ENCODE measurements around the gene IRF9. TPM values are rescaled to one million over a fixed set of nuclear protein-coding genes. Genes with fewer than 3 reads are reported as not detected.
A peak's percentile ranks its signal among the peaks of the same experiment; 100 is the strongest.

IRF9 gene
- total and polyA plus RNA-seq, 2 of the 13 experiments (the other 11 are each of a cell fraction or from before 2014, with no cell fraction given), result 14.9 to 49.7 TPM

DNA sequence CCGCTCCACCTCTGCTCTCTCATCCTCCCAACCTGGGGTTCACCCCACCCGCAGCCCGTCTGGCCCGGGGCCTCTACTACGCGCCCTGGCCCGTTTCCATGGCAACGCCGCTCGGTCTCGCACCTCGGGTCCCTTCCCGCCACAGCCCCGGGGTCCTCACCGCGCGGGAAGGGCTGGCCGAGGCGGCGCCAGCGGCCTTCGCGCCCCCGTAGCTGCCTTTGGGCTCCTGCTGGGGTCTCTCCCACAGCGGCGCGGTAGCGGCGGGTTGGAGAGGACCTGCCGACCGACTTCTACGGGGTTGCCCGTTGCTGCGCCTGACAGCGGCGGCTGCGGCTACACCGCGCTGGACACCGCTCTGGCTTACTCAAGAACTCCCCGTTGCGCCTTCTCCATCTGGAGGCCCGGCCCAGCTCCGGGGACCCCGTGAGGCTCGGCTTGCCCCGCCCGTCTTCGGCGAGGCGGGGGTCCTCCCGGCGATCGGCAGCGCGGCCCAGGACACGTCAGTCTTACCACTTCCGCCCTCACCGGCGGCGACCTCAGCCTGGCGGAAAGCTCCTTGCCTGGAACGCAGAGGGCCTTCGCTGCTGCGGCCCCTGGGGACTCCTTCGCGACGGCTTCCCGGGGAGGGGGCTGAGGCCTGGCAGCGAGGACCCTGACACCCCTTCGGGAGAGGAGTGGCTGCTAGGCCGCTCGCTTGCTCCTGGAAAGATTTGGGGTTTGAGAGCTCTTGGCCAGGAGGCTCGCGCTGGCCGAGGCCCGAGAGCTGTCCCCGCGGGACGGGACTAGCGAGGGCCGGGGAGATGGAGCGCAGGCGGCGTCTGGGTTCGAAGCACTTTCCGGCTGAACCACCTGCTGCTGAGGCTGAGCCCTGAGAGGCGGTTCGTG lies 34.4 kb downstream of the IRF9 start, which contains the start of gene TM9SF1 (continued):
- TF ChIP-seq IRF2 (CRISPR knock-in tag; IDR thresholded peaks at IDR 0.05) (peak; percentile 99), TP53 (CRISPR knock-in tag; conservative IDR thresholded peaks at IDR 0.05) (peak; percentile 43), ZNF124 (CRISPR knock-in tag; IDR thresholded peaks at IDR 0.05) (peak; percentile 73), AGO2 (optimal IDR thresholded peaks at IDR 0.05; ENCODE audit: low read depth, low read length) (peak; percentile 98), TOE1 (CRISPR knock-in tag; IDR thresholded peaks at IDR 0.05) (peak; percentile 24; the same call in 1 of the 2 replicates), ZMAT3 (CRISPR knock-in tag; conservative IDR thresholded peaks at IDR 0.05) (peak; percentile 100), SMYD3 (CRISPR knock-in tag; IDR thresholded peaks at IDR 0.05) (peak; percentile 97; the same call in 1 of the 2 replicates), JUN (CRISPR knock-in tag; IDR thresholded peaks at IDR 0.05) (peak; percentile 83), RORA (CRISPR knock-in tag; IDR thresholded peaks at IDR 0.05) (no peak), HNF4A (CRISPR knock-in tag; IDR thresholded peaks at IDR 0.05) (no peak; the same call in 1 of the 2 replicates), ZNF674 (CRISPR knock-in tag; IDR thresholded peaks at IDR 0.05; ENCODE audit: low read depth) (peak; percentile 99), AGO1 (IDR thresholded peaks at IDR 0.05; ENCODE audit: low read depth, low read length, poor library complexity, severe bottlenecking) (peak; percentile 94)
- TF ChIP-seq, protein P1, sequence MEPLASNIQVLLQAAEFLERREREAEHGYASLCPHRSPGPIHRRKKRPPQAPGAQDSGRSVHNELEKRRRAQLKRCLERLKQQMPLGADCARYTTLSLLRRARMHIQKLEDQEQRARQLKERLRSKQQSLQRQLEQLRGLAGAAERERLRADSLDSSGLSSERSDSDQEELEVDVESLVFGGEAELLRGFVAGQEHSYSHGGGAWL (CRISPR knock-in tag; IDR thresholded peaks at IDR 0.05), result peak; percentile 99
- TF ChIP-seq, protein P2, sequence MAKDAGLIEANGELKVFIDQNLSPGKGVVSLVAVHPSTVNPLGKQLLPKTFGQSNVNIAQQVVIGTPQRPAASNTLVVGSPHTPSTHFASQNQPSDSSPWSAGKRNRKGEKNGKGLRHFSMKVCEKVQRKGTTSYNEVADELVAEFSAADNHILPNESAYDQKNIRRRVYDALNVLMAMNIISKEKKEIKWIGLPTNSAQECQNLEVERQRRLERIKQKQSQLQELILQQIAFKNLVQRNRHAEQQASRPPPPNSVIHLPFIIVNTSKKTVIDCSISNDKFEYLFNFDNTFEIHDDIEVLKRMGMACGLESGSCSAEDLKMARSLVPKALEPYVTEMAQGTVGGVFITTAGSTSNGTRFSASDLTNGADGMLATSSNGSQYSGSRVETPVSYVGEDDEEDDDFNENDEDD (CRISPR knock-in tag; IDR thresholded peaks at IDR 0.05; ENCODE audit: borderline replicate concordance), result peak; percentile 100
- TF ChIP-seq, protein P3, sequence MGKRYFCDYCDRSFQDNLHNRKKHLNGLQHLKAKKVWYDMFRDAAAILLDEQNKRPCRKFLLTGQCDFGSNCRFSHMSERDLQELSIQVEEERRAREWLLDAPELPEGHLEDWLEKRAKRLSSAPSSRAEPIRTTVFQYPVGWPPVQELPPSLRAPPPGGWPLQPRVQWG (CRISPR knock-in tag; IDR thresholded peaks at IDR 0.05; ENCODE audit: borderline replicate concordance, low read depth), result no peak
- TF ChIP-seq, protein P4, sequence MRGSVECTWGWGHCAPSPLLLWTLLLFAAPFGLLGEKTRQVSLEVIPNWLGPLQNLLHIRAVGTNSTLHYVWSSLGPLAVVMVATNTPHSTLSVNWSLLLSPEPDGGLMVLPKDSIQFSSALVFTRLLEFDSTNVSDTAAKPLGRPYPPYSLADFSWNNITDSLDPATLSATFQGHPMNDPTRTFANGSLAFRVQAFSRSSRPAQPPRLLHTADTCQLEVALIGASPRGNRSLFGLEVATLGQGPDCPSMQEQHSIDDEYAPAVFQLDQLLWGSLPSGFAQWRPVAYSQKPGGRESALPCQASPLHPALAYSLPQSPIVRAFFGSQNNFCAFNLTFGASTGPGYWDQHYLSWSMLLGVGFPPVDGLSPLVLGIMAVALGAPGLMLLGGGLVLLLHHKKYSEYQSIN (CRISPR knock-in tag; IDR thresholded peaks at IDR 0.05; ENCODE audit: borderline replicate concordance), result no peak
- TF ChIP-seq, protein P5, sequence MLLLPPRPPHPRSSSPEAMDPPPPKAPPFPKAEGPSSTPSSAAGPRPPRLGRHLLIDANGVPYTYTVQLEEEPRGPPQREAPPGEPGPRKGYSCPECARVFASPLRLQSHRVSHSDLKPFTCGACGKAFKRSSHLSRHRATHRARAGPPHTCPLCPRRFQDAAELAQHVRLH (CRISPR knock-in tag; IDR thresholded peaks at IDR 0.05; ENCODE audit: borderline replicate concordance, low read depth), result peak; percentile 97

All from HepG2 (cell line).